ENCODE measurements around the gene IL19. TPM values are rescaled to one million over a fixed set of nuclear protein-coding genes. Genes with fewer than 3 reads are reported as not detected.
A peak's percentile ranks its signal among the peaks of the same experiment; 100 is the strongest.

IL19 gene
- total and polyA plus RNA-seq, 8 donors: 3.1 to 25.9 TPM; not detected in 6

DNA sequence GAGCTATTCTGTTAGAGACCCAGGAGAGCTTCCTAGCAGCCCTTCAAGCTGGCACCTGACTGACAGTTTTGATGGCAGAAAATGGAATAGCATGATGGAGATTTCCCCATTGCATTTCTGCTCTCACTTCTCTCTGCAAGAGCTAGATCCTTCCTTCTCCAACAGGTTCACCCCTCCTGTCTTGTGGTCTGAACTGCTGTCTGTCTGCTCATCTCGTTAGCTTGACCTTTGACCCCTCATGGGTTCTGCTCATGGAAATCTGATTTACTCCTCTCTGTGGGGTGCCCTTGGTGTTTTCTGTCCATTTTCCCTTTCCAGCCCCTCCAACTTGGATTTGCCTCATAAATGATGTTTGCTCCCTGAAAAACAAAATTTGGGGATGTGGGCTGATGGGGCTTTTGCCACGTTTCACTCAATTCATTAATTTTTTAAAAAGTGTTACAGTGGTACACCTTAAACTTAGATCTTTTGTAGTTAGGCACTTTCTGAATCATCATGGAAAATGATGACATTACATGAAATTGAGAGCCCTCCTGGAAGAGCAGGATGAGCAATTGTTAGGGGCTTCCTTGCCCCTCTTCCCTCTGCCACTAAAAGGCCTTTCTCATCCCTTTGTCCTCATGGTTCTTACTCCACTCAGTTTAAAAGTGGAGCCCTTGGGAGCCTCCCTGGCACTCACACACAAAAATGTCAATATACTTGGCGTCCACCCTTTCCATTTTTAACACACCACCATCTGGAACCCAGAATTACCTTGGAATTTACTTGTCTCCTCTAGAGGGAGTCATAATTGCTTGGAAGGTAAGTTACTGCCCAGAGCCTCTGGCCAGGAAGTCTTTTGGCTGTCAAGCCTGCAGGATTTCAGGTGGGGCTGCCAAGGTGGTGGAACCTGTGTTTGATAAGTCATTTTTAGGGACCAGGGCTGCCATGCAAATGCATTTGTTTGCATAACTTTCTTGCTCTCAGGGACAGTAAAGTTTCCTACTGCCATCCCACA lies 31.9 kb upstream of the IL19 start:
- WGBS, 5 donors: 43 to 60% (median 52%) methylated on average over 3 of the region's 3 CpGs
- Histone ChIP-seq H3K4me3 (no peak overlapping the region), H3K36me3 (peaks cover 3 to 35% (median 21%) of the 10 kb centered on the region in 4 donors), H3K27me3 (no peaks in the 10 kb centered on the region), H3K9me3 (no peaks in the 10 kb centered on the region), H3K27ac (peak overlapping the region in 1 of 5 donors; percentile 46), H3K4me1 (peaks cover 0 to 54% (median 18%) of the 10 kb centered on the region in 4 donors)
- DNase-seq: peak; percentile 44 to 59
- intact Hi-C loops (cut with DNase I; ENCODE audit: low total_unique reads): loop anchor here (10.0 kb wide), 1 partner anchor 166 kb away; no protein-coding TSS in a partner anchor
- TF ChIP-seq, protein P1, sequence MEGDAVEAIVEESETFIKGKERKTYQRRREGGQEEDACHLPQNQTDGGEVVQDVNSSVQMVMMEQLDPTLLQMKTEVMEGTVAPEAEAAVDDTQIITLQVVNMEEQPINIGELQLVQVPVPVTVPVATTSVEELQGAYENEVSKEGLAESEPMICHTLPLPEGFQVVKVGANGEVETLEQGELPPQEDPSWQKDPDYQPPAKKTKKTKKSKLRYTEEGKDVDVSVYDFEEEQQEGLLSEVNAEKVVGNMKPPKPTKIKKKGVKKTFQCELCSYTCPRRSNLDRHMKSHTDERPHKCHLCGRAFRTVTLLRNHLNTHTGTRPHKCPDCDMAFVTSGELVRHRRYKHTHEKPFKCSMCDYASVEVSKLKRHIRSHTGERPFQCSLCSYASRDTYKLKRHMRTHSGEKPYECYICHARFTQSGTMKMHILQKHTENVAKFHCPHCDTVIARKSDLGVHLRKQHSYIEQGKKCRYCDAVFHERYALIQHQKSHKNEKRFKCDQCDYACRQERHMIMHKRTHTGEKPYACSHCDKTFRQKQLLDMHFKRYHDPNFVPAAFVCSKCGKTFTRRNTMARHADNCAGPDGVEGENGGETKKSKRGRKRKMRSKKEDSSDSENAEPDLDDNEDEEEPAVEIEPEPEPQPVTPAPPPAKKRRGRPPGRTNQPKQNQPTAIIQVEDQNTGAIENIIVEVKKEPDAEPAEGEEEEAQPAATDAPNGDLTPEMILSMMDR (IDR thresholded peaks at IDR 0.05): peak in 3 of 7 experiments; percentile 9 to 40 (median 25)
- TF ChIP-seq POLR2A (IDR thresholded peaks at IDR 0.05): no peak

DNA sequence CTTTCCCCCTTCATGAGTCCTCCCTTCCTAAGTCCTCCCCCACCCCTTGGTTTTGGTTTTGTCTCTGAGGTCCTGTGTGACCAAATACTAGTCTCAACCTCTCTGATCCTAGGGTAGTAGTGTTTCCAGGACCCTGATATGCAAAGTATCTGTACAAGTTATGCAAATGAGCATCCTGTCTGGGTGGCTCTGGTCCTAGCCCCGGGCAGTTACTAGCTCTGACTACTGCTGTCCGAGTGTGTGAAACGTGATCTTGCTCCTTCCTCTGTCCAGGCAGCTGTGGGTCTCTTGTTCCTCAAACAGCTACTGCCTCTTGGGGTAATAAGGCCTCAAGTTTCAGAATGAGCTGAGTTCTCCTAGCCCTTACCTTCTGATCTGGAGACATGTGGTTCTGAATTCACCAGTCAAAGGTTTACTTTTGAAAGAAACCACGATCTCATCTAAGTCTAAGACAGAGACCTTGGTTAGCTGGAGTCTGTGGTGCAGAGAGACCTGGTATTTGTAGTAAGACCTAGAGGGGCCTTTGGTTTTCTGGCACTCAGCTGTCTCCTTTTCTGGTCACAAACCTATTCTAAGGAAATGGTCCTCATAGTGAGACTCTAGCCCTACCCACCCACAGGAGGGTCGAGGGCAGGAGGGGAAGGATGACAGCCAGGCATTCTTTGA lies 31.0 kb upstream of the IL19 start:
- no peak for TF ChIP-seq POLR2AphosphoS5 (IDR thresholded peaks at IDR 0.05)
- no peak for TF ChIP-seq POLR2A (IDR thresholded peaks at IDR 0.05)
- TF ChIP-seq, protein P1 (IDR thresholded peaks at IDR 0.05): no peak
- TF ChIP-seq EP300 (IDR thresholded peaks at IDR 0.05): no peak
- no peaks in the 10 kb centered on the region for H3K9me3 ChIP-seq
- DNase-seq: peak in 1 of 2 donors; percentile 45
- no peak overlapping the region for H3K4me3 ChIP-seq
- no peaks in the 10 kb centered on the region for H3K27me3 ChIP-seq
- H3K4me1 ChIP-seq: peaks cover 0 to 51% (median 18%) of the 10 kb centered on the region in 4 donors
- WGBS, 5 donors: 28 to 46% (median 33%) methylated on average over 5 of the region's 5 CpGs
- intact Hi-C loops (cut with DNase I; ENCODE audit: low total_unique reads): loop anchor here (10.0 kb wide), 1 partner anchor 165 kb away; no protein-coding TSS in a partner anchor
- H3K36me3 ChIP-seq: peaks cover 0 to 26% (median 13%) of the 10 kb centered on the region in 4 donors
- no peak overlapping the region for H3K27ac ChIP-seq

DNA sequence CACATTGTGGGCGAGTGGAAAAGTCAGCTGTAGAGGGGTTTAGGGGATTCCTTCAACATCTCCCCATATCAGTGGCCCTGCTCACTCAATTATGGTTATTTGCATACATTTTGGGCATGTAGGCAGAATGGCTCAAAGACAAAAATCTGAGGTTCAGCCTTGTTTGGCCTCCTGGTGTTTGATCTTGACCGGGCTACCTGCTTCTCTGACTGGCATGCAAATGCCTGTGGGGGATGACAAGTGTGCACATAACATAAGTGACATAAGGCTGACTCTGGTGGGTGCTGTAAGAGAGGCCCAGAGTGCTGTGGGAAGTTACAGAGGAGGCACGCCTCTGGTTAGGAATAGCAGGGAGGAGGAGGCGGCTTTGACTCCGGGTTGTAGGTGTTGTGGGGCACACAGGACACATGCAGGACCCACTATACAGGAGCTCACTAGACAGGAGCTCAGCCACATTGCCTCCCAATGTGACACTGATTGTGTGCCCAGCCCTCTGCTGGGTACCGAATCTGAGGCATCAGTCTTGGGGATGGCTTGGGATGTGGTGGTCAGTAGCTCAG lies 29.4 kb upstream of the IL19 start:
- H3K4me3 ChIP-seq: no peak overlapping the region
- no peaks in the 10 kb centered on the region for H3K27me3 ChIP-seq
- H3K9me3 ChIP-seq: no peaks in the 10 kb centered on the region
- 84 to 89% (median 85%) methylated on average over 6 of the region's 6 CpGs for WGBS, 5 donors
- H3K27ac ChIP-seq: no peak overlapping the region
- TF ChIP-seq, protein P1 (IDR thresholded peaks at IDR 0.05): no peak
- TF ChIP-seq EP300 (IDR thresholded peaks at IDR 0.05): no peak
- TF ChIP-seq POLR2A (IDR thresholded peaks at IDR 0.05): no peak
- no peak for TF ChIP-seq POLR2AphosphoS5 (IDR thresholded peaks at IDR 0.05)
- H3K36me3 ChIP-seq: peaks cover 0 to 10% (median under 1%) of the 10 kb centered on the region in 4 donors
- peaks cover 0 to 34% (median 18%) of the 10 kb centered on the region in 4 donors for H3K4me1 ChIP-seq
- DNase-seq: no peak
- intact Hi-C loops (cut with DNase I; ENCODE audit: low total_unique reads): no loop called here

All from stomach (tissue), 9 donors.